HG03175 (cell line): Measurements from ENCODE around the gene ZNF575.
A peak's percentile ranks its signal among the peaks of the same experiment; 100 is the strongest.
"Not testable (repeated sequence)": the region's sequence is repeated elsewhere in the genome, so short reads cannot be mapped to it uniquely, and the experiment has no call there.

Source experiments
- ATAC-seq: cut with Tn5 transposase; IDR thresholded peaks from one replicate; pipeline ENCODE4 v1.9.1; 2021; ENCODE audit warnings: mild to moderate bottlenecking, moderate library complexity; ENCODE audit not compliant: unreplicated experiment

ZNF575 gene

DNA sequence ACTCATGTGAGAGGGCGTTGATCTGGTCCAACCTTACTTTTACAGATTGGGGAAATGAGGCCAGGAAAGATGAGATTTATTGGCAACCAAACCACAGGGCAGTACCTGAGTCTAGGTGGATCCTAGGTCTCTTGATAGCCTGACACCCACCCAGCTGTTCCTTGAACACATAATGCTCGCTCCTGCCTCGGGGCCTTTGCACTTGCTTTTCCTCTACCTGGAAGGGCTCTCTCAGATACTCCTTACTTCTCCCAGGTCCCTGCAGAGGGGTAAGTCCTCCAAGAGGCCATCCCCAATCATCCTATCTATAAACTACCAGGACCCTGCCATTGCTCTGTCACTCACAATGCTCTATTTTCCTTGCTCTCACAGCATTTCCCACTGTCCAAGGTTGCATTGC, 7.4 kb downstream of the ZNF575 start:
- ATAC-seq, result no peak

DNA sequence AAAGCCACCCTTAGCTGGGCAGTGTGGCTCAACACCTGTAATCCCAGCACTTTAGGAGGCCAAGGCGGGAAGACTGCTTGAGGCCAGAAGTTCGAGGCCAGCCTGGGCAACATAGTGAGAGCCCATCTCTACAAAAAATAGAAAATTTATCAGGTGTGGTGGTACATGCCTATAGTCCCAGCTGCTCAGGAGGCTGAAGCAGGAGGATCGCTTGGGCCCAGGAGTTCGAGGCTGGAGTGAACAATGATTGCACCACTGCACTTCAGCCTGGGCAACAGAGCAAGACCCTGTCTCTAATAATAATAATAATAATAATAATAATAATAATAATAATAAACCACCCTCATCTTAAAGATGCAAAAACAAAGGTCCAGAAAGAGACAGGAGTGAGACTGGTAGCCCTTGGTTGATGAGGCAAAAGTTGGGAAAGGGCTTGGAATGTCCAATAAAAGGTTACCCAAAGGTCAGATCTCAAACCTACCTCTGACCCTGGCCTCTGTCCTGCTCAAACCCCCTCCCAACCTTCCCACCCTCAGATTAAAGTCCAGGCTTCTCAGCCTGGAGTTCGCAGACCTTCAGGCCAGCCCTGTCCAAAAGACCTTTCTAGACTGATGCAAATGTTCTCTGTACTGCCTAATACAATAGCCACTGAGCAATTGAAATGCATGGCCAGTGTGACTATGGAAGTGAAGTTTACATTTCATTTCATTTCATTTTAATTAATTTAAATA, 9.1 kb downstream of the ZNF575 start:
- ATAC-seq, result no peak

DNA sequence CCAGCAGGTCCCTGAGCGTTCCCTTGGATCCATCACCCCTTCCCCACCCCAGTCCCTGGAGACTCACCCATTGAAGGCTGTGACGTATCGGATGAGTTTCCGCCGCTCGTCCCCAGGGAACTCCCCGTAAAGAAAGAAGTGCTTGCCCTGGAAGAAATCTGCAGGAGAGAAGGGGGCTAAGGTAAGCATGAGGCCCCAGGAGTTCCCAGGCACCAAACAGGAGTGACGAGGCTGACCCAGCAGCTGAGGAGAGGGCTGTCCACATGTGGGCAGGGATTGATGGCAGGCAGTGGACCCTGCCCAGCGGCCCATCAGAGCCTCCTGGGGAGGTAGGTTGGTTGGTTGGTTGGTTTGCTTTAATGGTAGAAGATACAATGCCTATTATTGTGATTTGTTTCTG, 11.1 kb downstream of the ZNF575 start:
- no peak for ATAC-seq

DNA sequence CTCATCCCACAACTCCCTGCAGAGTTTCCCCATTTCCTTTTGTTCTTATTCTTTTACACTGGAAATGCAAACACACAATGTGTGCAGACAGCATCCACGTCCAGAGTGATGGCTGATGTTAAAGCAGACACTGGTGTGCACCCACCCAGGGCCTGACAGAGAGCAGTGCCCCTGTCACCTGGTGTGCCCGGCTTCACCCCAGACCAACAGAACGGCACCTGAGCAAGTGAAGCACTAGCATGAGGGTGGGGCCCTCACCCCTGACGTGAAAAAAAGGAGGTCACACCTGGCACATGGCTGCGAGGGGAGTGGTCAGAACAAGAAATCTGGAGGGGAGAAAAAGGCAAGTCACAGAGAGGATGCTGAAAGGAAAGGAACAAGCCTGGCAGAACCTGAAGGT, 12.3 kb downstream of the ZNF575 start:
- ATAC-seq, result no peak

DNA sequence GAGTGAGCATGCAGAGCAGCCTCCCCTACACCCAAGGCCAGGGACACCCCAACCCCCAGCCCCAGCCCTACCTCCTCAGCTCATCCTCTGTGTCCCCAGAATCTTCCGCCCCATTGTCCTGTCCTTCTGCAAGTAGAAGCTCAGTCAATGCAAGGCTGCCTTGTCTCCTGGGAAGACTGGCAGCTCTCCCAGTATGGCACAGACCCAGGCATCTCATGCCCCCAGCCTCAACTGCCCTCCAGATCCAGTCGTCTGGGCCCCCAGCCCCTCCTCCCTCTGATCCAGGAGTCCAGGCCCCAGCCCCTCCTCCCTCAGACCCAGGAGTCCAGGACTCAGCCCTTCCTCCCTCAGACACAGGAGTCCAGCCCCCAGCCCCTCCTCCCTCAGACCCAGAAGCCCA, 13.0 kb downstream of the ZNF575 start:
- ATAC-seq, result no peak

DNA sequence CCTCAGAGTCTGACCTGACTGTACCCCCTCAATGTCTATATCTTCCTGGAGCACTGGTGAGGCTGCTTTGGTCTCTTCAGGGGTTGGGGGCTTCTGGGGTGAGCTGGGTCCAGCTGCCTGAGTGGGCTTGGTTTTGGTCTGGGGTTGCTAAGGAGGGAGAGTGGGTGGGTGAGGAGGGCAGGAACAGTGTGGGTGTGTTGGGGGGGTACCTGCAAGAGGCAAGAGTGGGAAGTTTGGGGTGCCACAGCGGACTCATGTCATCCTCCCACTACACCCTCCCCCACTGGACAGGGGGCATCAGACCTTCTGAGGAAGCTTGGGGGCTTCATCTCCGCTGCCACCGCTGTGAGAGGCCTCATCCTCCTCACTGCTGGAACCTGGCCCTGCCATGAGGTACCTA, 13.6 kb downstream of the ZNF575 start:
- no peak for ATAC-seq

DNA sequence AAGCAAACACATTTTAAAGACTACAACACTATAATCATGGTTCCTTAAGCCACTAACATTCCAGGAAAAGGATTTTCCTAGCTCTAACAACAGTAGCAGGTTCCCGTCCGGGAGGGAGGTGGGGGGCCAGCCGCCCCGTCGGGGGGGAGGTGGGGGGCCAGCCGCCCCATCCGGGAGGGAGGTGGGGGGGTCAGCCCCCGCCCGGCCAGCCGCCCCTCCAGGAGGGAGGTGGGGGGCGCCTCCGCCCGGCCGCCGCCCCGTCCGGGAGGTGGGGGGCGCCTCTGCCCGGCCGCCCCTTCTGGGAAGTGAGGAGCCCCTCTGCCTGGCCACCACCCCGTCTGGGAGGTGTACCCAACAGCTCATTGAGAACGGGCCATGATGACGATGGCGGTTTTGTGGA, 14.9 kb downstream of the ZNF575 start:
- not testable (repeated sequence) for ATAC-seq

DNA sequence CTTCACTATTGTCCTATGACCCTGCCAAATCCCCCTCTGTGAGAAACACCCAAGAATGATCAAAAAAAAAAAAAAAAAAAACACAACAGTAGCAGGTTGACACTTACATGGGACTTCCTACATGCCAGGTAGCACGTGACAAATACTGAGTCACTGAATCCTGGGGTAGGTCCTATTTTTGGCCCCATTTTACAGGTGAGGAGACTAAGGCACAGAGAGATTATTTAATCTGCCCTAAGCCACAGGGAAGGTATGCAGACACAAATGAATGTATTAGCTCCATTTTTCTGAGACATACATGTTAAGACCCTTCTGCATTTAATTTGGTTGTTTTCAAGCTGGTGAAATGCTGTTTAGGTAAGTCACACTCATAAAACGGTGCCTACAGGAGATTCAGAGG, 15.7 kb downstream of the ZNF575 start:
- ATAC-seq, result no peak

DNA sequence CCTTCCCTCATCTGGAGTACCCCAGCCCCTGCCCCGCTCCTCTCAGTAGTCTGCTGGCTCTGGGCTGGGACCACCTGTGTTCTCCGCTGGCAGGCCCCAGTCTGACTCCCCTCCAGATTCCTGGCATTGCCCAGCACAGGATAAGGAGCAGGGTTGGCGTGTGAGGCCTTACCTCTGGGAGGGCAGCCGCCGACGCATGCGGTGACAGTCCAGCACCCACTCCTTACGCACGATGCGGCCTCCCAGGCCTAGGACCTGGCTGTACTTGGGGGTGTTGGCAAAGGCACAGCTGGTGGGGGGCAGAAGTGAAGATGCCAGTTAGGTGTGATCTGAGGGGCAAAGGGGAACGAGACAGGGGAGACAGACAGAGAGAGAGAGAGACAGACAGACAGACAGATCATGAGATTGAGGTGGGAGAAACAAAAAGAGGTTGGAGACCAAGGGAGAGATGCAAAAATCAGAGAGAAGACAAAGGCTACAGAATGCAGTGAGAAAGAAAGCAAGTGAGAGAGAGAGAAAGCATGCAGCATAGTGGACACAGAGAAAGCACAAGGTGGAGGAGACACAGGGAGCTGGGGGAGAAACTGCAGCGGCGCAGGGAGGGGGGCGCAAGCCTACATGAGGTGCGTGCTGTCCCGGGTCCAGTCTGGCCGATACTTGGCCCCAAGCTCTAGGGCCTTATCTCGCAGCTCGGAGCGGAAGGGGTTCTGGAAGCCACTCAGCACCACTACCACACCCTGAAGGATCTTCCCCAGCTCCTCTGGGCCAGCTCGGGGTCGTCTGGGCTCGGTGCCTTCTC, 18.6 kb downstream of the ZNF575 start:
- ATAC-seq, result no peak

DNA sequence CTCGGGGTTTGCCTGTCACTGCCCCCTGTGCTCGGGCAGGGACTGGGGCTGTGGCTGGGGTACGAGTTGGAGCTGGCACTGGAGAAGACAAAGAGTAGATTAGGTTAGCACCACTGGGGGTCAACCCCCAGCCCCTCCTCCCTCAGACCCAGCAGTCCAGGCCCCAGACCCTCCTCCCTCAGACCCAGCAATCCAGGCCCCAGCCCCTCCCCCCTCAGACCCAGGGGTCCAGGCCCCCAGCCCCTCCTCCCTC, 19.1 kb downstream of the ZNF575 start:
- no peak for ATAC-seq

DNA sequence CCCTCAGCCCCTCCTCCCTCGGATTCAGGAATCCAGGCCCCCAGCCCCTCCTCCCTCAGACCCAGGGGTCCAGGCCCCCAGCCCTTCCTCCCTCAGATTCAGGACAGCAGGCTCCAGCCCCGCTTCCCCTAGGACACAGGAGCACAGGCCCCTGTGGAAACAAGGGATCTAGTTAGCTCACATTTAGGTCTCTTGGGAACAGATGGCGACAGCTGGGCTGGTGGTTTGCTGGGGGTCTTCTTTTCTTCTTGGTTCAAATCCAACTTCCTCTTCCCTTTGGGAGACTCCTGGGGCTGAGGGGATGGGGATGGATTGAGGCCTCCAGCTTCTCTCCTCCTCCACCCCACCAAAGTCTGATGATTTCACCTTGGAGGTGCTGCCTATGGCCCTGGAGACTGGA, 19.6 kb downstream of the ZNF575 start:
- no peak for ATAC-seq

DNA sequence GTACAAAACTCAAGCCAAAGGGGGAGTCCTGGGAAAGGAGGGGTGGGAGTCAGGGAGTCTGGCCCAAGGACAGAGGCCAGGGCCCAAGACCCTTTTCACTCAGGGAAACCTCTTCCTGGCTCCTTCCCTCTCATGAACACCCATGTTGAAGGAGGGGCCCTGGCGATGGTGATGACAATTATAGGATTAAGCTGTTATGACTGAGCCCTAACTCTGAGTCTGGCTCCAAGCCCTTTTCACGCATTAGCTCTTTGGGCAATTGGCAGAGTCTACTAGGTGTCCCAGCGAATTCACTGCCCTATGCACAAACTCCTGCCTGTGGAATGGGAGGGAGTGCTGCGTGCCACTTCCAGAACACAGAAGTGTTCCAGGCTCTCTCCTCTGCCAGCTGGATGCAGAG, 20.7 kb downstream of the ZNF575 start:
- ATAC-seq, result no peak

DNA sequence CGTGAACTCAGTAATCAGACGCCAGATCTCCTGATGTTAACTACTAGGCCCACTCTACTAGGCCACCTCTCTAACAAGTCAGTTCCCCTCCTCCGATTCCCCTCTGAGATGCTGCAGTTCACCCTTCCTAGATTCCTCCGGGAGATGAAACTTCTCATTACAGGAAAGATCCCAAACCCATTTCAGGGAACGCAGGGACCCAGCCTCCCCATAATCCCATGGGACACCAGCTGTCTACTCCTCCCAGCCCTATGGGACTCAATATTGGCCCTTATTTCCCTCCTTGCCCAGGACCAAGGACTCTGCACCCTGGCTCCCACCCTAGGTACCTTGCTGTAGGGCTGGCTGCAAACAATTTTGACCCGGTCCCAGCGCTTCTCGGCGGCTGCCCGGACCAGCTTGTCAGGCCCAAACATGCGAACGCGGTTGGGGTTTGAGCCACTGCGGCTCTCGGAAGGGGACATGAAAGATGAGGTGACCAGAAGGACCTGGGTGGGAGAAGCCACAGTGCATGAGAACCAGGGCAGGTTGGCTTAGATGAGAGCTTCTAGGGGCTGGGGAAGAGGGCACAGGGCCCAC, 21.4 kb downstream of the ZNF575 start:
- ATAC-seq, result no peak

DNA sequence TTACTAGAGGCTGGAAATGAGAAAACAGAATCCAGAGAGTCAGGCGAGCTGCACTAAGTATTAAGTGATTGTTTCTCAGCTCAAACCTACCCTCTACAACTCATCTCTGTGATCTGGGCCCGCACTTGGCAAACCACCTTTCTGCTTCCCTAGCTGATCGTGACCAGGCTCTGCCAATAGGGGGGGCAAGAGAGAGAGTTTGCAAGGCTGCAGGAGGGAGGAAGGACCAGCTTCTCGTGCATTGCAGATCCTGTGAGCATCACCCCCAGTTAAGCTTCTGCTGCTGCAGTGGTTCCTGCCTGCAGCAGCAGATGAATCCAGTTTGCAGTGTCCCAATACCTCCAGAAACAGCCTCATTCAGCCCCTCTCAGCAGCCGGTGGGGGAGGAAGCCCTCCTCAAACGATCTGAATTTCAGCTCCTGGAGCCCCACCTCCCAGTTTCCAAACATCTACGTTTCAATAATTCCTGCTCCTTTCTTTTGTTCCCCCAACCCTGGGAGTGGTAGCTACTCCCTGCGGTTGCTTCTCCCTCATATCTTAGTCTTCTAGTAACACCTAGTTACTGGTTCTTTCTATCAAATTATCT, 22.3 kb downstream of the ZNF575 start:
- ATAC-seq, result no peak

DNA sequence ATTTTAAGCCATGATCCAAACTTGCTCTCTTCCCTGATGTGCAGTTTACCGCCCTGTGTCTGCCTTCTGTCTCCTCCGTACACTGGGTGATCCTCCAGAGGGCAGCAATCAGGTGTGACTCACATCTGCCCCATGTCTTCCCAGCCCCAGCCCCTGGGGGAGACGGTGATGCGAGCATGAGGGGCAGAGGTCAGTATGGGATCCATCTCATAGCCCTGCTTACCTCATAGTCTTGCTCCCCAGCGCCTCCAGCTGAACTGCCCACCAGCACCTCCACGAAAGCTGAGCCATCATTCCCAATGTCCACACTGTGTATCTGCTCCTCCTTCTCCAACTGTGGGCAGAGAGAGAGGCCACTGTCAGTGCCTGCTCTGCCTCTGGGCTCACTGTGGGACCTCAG, 27.7 kb downstream of the ZNF575 start:
- no peak for ATAC-seq

DNA sequence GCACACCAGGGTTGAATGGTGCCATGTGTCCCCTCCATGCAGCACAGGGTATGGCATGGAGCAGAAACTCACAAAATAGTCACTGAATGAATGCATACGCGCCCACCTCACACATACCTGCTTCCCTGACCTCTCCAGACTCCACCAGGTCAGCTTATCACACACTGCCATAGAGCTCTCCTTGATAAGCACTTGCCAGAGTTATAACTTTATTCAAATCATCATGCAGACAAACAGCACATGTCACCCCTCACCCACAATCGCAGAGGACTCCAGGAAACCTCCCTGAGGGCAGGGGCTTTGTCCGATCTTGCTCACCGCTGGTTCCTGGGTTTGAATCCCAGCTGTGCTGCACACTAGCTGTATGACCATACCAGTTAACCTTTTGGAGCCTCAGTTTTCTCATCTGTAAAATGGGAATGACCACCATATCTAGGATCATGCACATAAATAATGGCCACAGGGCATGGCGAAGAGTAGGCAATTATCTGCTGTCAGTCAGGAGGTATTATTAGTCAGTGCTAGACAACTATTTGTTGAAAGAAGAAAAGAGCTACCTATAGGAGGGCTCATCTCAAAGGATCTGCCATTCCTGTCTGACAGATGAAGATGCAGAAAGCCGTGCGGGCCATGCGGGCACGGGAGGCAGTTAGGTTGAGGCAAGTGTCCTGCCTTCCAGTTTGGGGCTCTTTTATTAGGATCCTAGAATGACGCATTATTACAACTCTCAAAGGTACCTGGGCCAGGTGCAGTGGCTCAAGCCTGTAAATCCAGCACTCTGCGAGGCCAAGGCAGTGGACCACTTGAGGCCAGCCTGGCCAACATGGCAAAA, 28.4 kb downstream of the ZNF575 start:
- ATAC-seq, result no peak

DNA sequence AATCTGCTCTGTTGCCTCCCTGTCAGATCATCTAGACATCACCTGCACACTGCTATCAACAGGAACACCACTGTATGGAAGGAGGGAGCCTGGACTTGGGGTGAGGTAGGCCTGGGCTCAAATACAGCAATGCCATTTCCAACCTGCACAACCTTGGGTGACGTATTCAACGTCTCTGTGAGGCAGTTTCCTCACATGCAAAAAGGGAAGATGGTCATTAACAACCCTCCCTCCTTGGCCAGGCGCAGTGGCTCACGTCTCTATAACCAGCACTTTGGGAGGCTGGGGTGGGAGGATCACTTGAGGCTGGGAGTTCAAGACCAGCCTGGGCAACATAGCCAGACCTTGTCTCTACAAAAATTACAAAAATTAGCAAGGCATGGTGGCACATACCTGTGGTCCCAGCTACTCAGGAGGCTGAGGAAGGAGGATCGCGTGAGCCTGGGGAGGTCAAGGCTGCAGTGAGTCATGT, 29.3 kb downstream of the ZNF575 start:
- no peak for ATAC-seq

DNA sequence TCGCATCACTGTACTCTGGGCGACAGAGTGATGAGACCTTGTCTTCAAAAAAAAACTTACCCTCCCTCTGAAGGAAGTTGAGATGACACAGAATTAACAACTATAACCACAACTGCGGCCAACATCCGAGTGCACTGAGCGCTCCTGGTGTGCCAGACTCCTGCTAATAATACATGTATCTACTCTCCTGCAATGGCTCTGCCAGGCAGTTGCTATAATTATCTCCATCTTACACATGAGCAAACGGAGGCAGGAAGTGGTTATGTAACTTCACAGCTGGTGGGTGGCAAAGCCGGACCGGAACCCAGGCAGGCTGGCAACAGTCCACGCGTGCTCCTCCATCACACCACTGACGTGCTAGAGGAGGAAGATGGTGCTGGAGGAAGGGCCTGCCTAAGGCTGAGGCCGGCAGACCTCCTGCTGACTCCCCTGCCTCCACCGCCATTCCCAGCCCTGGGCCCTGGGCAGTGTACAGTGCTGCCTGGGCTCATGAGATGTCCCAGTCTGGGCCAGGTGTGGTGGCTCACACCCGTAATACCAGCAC, 29.8 kb downstream of the ZNF575 start:
- ATAC-seq, result peak; percentile 90

DNA sequence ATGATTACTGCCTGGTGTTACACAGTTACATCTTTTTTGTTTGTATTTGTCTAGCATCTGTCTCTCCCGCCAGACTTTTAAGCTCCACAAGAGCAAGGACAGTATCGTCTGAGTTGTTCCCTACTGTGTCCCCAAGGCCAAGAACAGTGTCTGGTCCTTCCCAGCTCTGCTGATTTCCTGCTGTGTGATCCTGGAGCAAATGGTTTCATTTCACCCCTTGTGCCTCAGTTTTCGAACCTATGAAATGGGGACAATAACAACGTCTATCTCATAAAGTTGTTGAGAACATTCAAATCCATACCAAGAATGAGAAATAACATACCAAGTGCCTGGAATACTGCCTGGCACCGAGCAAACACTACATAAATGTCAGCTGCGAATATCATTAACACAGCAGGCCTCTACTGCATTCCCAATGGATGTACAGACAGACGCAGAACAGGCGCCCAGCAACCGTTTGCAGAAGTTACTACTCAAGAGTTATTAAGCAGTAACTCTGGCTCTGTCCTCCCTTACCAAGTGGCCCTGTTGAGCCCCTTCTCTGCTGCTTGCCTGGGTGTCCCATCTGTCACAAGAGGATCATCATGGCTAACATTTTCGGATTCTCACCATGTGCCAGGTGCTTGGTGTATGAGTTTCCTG, 30.9 kb downstream of the ZNF575 start:
- ATAC-seq, result no peak

DNA sequence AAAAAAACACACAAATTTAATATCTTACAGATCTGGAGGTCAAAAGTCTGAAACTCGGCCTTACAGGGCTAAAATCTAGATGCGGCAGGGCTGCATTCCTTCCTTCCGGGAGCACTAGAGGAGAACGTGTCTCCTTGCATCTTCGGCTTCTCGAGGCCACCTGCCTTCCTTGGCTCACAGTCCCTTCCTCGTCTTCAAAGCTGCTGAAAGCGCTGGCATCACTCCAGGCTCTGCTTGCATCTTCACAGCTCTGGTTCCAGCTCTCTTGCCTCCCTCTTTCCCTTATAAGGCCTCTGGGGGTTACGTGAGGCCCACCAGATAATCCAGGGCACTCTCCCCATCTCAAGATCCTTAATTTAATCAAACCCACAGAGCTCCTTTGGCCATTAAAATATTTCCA, 31.8 kb downstream of the ZNF575 start:
- ATAC-seq, result no peak
